HEK293 (cell line): Measurements from ENCODE around the gene RTN3.

Source experiments
- CTCF ChIA-PET: fragments of 350-600 bp; formaldehyde crosslinking; extraction: SDS; loops from one replicate; lab custom pipeline; 2021; ENCODE audit warnings: antibody characterized with exemption; lab: Yijun Ruan, JAX
- POLR2A ChIA-PET: fragments of 300-600 bp; formaldehyde crosslinking; extraction: SDS; loops from one replicate; lab custom pipeline; 2020; ENCODE audit warnings: antibody characterized with exemption, inconsistent platforms; lab: Yijun Ruan, JAX
- H3K27ac ChIP-seq: fragments of 200-500 bp; sonication (Bioruptor generic); 2 replicates; pipeline ENCODE4 v1.5.1; 2014; ENCODE audit warnings: low read depth, low read length, control low read depth, inconsistent platforms; ENCODE audit errors: extremely low read depth
- H3K36me3 ChIP-seq, 2 experiments: fragments of 200-500 bp in 1 of 2; sonication (Bioruptor generic) in 1 of 2; 1 replicate in 1 of 2; 2 replicates in 1 of 2; pipeline ENCODE4 v1.5.1; 2014 to 2017; ENCODE audit warnings: inconsistent platforms in 2 of 2, low read length in 2 of 2; ENCODE audit not compliant: control insufficient read depth in 2 of 2, insufficient read depth in 1 of 2
- H3K4me1 ChIP-seq: fragments of 200-500 bp; sonication (Bioruptor generic); 2 replicates; pipeline ENCODE4 v1.5.1; 2014; ENCODE audit warnings: mild to moderate bottlenecking, low read length, inconsistent platforms; ENCODE audit not compliant: control insufficient read depth, insufficient read depth
- H3K4me3 ChIP-seq: 2 replicates; pipeline ENCODE4 v1.5.1; 2011; ENCODE audit warnings: low read depth, mild to moderate bottlenecking, control low read depth, low read length, moderate library complexity
- H3K9me3 ChIP-seq: fragments of 200-500 bp; sonication (Bioruptor generic); 2 replicates; pipeline ENCODE4 v1.5.1; 2014; ENCODE audit warnings: low read depth, low read length, inconsistent platforms; ENCODE audit not compliant: control insufficient read depth, insufficient read depth
- GLIS1 ChIP-seq: fragments of 450-650 bp; formaldehyde crosslinking; IDR thresholded peaks from 2 replicates; pipeline ENCODE4 v1.5.1; 2016; ENCODE audit warnings: missing biosample characterization, missing genetic modification characterization
- OSR2 ChIP-seq: fragments of 450-650 bp; formaldehyde crosslinking; IDR thresholded peaks from 2 replicates; pipeline ENCODE4 v1.5.1; 2016; ENCODE audit warnings: missing biosample characterization, missing genetic modification characterization
- ZBTB11 ChIP-seq: fragments of 450-650 bp; formaldehyde crosslinking; conservative IDR thresholded peaks from 2 replicates; pipeline ENCODE4 v1.5.1; 2016; ENCODE audit warnings: low read depth, missing biosample characterization, missing genetic modification characterization
- ZNF121 ChIP-seq: fragments of 450-650 bp; formaldehyde crosslinking; IDR thresholded peaks from 2 replicates; pipeline ENCODE4 v1.5.1; 2016; ENCODE audit warnings: missing biosample characterization, missing genetic modification characterization
- ZNF335 ChIP-seq: fragments of 450-650 bp; formaldehyde crosslinking; conservative IDR thresholded peaks from 2 replicates; pipeline ENCODE4 v1.5.1; 2016; ENCODE audit warnings: missing biosample characterization, missing genetic modification characterization
- ZNF362 ChIP-seq: fragments of 450-650 bp; formaldehyde crosslinking; IDR thresholded peaks from 2 replicates; pipeline ENCODE4 v1.5.1; 2016; ENCODE audit warnings: missing biosample characterization, missing genetic modification characterization
- ZNF398 ChIP-seq: fragments of 450-650 bp; formaldehyde crosslinking; IDR thresholded peaks from 2 replicates; pipeline ENCODE4 v1.5.1; 2017; ENCODE audit warnings: missing biosample characterization, missing genetic modification characterization
- ZNF548 ChIP-seq: fragments of 450-650 bp; formaldehyde crosslinking; IDR thresholded peaks from 2 replicates; pipeline ENCODE4 v1.5.1; 2016; ENCODE audit warnings: missing biosample characterization, missing genetic modification characterization
- ZNF560 ChIP-seq: fragments of 450-650 bp; formaldehyde crosslinking; IDR thresholded peaks from 2 replicates; pipeline ENCODE4 v1.5.1; 2017; ENCODE audit warnings: missing biosample characterization, missing genetic modification characterization, borderline replicate concordance
- ZNF596 ChIP-seq: fragments of 450-650 bp; IDR thresholded peaks from 2 replicates; pipeline ENCODE4 v1.5.0; 2018; ENCODE audit warnings: missing biosample characterization, mild to moderate bottlenecking, missing genetic modification characterization, moderate library complexity
- ZNF629 ChIP-seq: fragments of 450-650 bp; formaldehyde crosslinking; IDR thresholded peaks from 2 replicates; pipeline ENCODE4 v1.5.1; 2017; ENCODE audit warnings: missing biosample characterization, missing genetic modification characterization
- ZNF670 ChIP-seq: fragments of 450-650 bp; formaldehyde crosslinking; IDR thresholded peaks from 2 replicates; pipeline ENCODE4 v1.5.1; 2016; ENCODE audit warnings: missing biosample characterization, missing genetic modification characterization, low read depth
- ZNF792 ChIP-seq: fragments of 450-650 bp; formaldehyde crosslinking; IDR thresholded peaks from 2 replicates; pipeline ENCODE4 v1.5.1; 2016; ENCODE audit warnings: missing biosample characterization, missing genetic modification characterization
- ZNF837 ChIP-seq: fragments of 450-650 bp; formaldehyde crosslinking; IDR thresholded peaks from 2 replicates; pipeline ENCODE4 v1.5.1; 2016; ENCODE audit warnings: missing biosample characterization, missing genetic modification characterization
- TF ChIP-seq, protein P1 (sequence below): fragments of 450-650 bp; formaldehyde crosslinking; IDR thresholded peaks from 2 replicates; pipeline ENCODE4 v1.5.1; 2017; ENCODE audit warnings: missing biosample characterization, missing genetic modification characterization
- TF ChIP-seq, protein P2 (sequence below): fragments of 450-650 bp; formaldehyde crosslinking; IDR thresholded peaks from 2 replicates; pipeline ENCODE4 v1.5.1; 2017; ENCODE audit warnings: missing biosample characterization, missing genetic modification characterization

RTN3 gene

GRCh38 chr11:63775191-63775590 is 93.9 kb downstream of the RTN3 start (continued):
- TF ChIP-seq ZNF670 (no peak), ZNF629 (tag by site-specific recombination) (no peak), ZNF335 (tag by site-specific recombination) (no peak), OSR2 (tag by site-specific recombination) (no peak), ZNF362 (tag by site-specific recombination) (no peak)

DNA sequence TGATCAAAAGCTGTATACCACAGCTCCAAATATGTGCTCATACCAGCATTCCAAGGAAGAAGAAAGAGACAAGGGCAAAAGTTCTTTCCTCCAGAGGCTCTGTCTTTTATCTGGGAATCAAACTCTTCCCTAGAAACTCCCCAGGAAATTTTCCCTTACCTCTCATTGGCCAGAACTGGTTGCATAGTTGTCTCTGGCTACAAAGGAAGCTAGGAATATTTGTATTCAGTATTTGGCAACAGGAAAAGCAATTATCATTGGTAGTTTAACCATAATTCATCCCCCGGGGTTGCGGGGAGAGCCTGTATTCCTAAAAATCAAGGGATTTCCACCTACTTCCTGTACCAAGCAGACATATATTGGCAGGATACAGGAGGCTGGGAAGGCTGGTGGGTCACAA is 97.7 kb downstream of the RTN3 start:
- Histone ChIP-seq H3K4me1 (no peaks in the 10 kb centered on the region), H3K36me3 (no peaks in the 10 kb centered on the region), H3K27ac (no peak overlapping the region), H3K9me3 (no peaks in the 10 kb centered on the region), H3K4me3 (no peak overlapping the region)
- ChIA-PET CTCF (interaction anchor here (1.2 to 2.4 kb wide), 3 partner anchors 11 to 167 kb away, joined by 3 to 11 read pairs (median 5); partner anchors contain the start of gene ZFTA), POLR2A (interaction anchor here (0.8 to 1.3 kb wide), 2 partner anchors 10 to 32 kb away, joined by 4 to 5 read pairs; partner anchors contain the start of gene ZFTA)
- TF ChIP-seq ZNF548 (no peak), ZNF560 (tag by site-specific recombination) (no peak), ZBTB11 (tag by site-specific recombination) (no peak), ZNF792 (tag by site-specific recombination) (no peak)

DNA sequence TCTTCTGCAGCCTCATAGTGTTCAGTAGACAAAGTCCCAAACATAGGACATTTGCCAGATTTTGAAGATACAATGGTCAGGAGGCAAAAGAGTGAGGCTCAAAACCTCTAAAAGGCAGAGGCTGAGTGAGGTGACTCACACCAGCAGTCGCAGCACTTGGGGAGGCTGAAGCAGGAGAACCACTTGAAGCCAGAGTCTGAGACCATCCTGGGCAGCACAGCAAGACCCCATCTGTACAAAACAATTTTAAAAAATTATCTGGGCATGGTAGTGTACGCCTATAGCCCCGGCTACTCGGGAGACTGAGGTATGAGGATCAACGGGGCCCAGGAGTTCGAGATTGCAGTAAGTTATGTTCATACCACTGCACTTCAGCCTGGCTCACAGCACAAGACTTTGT is 101.4 kb downstream of the RTN3 start:
- no peaks in the 10 kb centered on the region for H3K9me3 ChIP-seq
- H3K4me1 ChIP-seq: no peaks in the 10 kb centered on the region
- TF ChIP-seq, protein P1, sequence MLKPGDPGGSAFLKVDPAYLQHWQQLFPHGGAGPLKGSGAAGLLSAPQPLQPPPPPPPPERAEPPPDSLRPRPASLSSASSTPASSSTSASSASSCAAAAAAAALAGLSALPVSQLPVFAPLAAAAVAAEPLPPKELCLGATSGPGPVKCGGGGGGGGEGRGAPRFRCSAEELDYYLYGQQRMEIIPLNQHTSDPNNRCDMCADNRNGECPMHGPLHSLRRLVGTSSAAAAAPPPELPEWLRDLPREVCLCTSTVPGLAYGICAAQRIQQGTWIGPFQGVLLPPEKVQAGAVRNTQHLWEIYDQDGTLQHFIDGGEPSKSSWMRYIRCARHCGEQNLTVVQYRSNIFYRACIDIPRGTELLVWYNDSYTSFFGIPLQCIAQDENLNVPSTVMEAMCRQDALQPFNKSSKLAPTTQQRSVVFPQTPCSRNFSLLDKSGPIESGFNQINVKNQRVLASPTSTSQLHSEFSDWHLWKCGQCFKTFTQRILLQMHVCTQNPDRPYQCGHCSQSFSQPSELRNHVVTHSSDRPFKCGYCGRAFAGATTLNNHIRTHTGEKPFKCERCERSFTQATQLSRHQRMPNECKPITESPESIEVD (tag by site-specific recombination): no peak
- peak; percentile 78 for TF ChIP-seq ZNF121 (tag by site-specific recombination)
- ChIA-PET CTCF (interaction anchor here (0.6 kb wide), 1 partner anchor 23 kb away, joined by 5 read pairs; no protein-coding TSS in a partner anchor), POLR2A (interaction anchor here (0.7 kb wide), 1 partner anchor 28 kb away, joined by 3 read pairs; no protein-coding TSS in a partner anchor)
- no peak overlapping the region for H3K27ac ChIP-seq
- H3K4me3 ChIP-seq: no peak overlapping the region
- H3K36me3 ChIP-seq: no peaks in the 10 kb centered on the region

GRCh38 chr11:63783925-63784592 is 102.8 kb downstream of the RTN3 start:
- H3K9me3 ChIP-seq: no peaks in the 10 kb centered on the region
- CTCF ChIA-PET: interaction anchor here (0.5 to 1.3 kb wide), 3 partner anchors 16 to 1510 kb away, joined by 3 to 7 read pairs (median 3); partner anchors contain the start of gene ZFTA
- no peaks in the 10 kb centered on the region for H3K4me1 ChIP-seq
- no peak for TF ChIP-seq ZNF837 (tag by site-specific recombination)
- TF ChIP-seq ZNF398: peak; percentile 54; the same call in 1 of the 2 replicates
- TF ChIP-seq, protein P2, sequence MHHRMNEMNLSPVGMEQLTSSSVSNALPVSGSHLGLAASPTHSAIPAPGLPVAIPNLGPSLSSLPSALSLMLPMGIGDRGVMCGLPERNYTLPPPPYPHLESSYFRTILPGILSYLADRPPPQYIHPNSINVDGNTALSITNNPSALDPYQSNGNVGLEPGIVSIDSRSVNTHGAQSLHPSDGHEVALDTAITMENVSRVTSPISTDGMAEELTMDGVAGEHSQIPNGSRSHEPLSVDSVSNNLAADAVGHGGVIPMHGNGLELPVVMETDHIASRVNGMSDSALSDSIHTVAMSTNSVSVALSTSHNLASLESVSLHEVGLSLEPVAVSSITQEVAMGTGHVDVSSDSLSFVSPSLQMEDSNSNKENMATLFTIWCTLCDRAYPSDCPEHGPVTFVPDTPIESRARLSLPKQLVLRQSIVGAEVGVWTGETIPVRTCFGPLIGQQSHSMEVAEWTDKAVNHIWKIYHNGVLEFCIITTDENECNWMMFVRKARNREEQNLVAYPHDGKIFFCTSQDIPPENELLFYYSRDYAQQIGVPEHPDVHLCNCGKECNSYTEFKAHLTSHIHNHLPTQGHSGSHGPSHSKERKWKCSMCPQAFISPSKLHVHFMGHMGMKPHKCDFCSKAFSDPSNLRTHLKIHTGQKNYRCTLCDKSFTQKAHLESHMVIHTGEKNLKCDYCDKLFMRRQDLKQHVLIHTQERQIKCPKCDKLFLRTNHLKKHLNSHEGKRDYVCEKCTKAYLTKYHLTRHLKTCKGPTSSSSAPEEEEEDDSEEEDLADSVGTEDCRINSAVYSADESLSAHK (tag by site-specific recombination): peak; percentile 79
- peak; percentile 36; the same call in 1 of the 2 replicates for TF ChIP-seq GLIS1 (tag by site-specific recombination)
- no peak for TF ChIP-seq ZNF596 (tag by site-specific recombination)
- TF ChIP-seq, all 188 proteins: peak for 3
- Histone ChIP-seq H3K4me3 (no peak overlapping the region), H3K27ac (no peak overlapping the region), H3K36me3 (no peaks in the 10 kb centered on the region)
- POLR2A ChIA-PET: interaction anchor here (0.6 kb wide), 1 partner anchor 55 kb away, joined by 3 read pairs; the partner anchor contains the start of gene MARK2
